HG02970 (cell line): ENCODE data around the gene UTP11.

ENCODE experiments used
- ATAC-seq: cut with Tn5 transposase; IDR thresholded peaks from one replicate; pipeline ENCODE4 v1.9.1; 2021; ENCODE audit warnings: mild to moderate bottlenecking, moderate library complexity, moderate number of reproducible peaks; ENCODE audit not compliant: unreplicated experiment, low FRiP score

UTP11 gene

DNA sequence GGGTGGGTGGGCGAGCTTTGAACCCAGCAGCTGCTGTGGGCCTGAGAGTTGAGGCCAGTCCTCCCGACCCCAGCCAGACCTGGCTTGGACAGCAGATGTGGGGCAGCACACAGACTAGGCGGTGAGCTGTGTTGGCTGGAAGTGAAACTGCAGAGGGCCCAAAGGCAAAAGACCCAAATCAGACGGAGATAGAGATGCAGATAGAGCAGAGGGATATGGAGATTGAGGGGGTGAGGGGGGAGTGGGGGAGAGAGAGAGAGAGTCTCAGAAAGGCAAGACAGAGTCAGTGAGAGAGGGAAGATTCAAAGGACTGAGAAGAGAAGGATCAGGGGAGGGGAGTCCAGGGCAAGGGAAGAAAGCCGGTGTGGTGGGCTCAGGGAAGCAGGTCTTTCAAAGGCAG is 51.1 kb downstream of the UTP11 start:
- ATAC-seq, result no peak

DNA sequence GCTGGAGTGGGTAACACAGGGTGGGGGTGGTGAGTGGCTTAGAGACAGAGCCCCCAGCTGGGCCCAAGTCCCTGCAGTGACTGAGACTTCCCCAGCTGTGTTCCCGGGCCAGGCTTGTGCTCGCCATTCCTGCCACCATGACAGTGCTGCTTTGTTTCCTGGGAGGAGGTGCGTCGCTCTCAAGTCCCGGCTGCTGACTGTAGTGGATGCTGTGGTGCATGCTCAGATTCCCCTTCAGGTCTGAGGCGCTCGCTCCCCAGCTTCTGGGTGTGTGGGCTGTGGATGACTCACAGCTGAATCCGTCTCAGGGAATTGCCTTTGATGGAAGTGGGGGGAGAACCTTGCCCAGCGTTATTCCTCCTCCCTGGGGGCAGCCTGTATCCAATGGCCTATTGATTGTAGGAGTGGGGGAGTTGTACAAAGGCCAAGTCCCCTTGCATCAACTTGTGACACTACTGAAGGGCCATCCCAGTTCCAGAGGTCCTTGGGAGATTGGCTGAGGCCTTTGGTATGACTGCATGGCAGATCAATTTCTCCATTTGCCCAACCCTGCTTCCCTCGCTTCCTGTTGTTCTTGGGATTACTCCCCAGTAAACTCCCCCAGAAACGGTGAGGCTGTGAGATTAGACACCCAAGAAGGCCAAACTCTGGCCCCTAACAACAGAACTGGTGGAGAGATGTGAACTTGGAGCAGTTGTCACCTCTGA is 51.8 kb downstream of the UTP11 start:
- ATAC-seq, result no peak

GRCh38 chr1:38068220-38068979 is 55.9 kb downstream of the UTP11 start:
- no peak for ATAC-seq

GRCh38 chr1:38068980-38069340 is 56.4 kb downstream of the UTP11 start:
- ATAC-seq, result no peak

DNA sequence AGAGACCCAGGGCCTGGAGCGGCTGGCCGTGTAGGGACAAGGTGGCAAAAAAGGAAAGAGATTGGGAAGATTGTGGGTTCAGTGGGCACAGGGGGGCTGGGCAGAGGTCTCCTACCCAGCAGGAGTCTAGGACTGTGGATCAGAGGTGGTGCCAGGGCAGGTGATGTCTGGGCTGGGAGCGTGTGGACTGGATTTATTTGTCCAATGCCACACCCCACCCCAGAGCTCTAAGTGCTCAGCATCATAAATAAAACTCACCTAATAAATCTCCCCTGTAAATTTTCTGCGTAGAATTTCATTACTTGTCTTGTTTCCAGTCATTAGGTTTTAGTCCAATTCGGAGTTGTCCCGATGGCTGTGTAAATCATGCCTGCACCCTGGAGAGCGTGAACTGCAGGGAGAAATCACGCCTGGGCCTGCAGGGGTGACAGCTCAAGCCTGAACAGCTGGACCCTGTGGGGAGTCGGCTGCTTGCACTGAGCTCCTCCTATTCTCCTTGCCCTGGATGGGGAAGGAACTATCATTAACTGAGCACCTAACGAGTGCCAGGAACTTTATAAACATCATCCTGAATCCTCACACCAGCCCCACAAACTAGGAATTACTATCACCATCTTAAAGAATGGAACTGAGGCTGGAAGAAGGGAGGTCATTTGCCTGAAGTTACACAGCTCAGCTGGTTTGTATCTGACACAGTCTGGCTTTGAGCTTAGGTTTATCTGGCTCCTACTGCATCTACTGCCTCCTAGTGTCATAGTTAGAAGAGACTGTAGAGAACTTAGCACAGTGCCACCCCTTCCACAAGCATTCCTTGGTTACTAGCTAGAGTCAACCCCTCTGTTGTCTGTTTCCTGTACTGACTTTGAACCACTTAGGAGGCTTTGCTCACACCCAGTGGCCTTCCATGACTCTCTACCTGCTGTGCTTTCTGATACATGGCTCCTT is 59.0 kb downstream of the UTP11 start:
- ATAC-seq, result no peak

- no peak for ATAC-seq
These were observed 60.3 kb downstream of the UTP11 start for GRCh38 chr1:38072858-38073257.

GRCh38 chr1:38073534-38074301 is 61.2 kb downstream of the UTP11 start:
- no peak for ATAC-seq

DNA sequence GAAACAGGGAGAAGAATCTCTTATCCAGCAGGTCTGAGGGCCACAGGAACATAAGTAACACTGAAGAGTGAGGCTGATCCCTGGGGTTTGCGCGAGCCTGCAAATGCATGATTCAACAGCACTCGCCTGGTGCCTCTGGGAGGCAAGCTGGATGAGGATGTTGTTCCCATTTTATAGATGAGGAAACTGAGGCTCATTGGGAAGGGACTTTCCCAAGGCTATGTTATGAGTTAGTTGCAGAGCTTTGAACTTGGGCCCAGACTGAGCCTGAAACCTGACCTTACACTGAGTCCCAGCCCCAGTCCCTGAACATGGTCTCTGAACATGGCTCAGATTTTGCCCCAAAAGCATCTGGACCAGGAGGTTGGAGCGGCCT is 61.8 kb downstream of the UTP11 start:
- ATAC-seq, result no peak
